ENCODE results near the gene COASY.

Gene COASY

DNA sequence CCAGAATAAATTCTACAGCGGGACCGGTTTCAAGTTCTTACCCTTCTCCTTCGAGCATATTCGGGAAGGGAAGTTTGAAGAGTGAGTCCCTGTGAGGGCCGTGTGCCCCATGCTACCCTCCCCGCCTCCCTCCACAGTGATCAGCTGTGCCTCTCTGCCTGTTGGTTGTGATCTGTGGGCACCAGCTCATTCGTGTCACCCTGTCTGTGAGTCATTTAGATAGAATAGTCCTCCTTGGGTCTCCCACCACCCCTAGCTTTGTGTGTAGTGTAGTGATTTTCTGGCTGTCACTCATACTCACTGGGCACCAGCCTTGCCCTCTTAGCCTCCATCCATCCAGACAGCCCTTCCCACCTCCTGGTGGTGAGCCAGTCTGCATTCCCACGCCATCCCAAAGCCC, 40.9 kb upstream of the COASY start:
- TF ChIP-seq, protein P1, sequence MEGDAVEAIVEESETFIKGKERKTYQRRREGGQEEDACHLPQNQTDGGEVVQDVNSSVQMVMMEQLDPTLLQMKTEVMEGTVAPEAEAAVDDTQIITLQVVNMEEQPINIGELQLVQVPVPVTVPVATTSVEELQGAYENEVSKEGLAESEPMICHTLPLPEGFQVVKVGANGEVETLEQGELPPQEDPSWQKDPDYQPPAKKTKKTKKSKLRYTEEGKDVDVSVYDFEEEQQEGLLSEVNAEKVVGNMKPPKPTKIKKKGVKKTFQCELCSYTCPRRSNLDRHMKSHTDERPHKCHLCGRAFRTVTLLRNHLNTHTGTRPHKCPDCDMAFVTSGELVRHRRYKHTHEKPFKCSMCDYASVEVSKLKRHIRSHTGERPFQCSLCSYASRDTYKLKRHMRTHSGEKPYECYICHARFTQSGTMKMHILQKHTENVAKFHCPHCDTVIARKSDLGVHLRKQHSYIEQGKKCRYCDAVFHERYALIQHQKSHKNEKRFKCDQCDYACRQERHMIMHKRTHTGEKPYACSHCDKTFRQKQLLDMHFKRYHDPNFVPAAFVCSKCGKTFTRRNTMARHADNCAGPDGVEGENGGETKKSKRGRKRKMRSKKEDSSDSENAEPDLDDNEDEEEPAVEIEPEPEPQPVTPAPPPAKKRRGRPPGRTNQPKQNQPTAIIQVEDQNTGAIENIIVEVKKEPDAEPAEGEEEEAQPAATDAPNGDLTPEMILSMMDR (IDR thresholded peaks at IDR 0.05; ENCODE audit: control extremely low read depth, extremely low read depth, low read depth, missing control alignments), result no peak
- CTCF ChIA-PET, result interaction anchor here (0.9 to 4.6 kb wide), 4 partner anchors 14 to 199 kb away, joined by 3 to 29 read pairs (median 3); no protein-coding TSS in a partner anchor
- no peak for DNase-seq (ENCODE audit: extremely low spot score)
- POLR2A ChIA-PET, result interaction anchor here (1.3 kb wide), 1 partner anchor 15 kb away, joined by 4 read pairs; the partner anchor contains the start of gene NAGLU

DNA sequence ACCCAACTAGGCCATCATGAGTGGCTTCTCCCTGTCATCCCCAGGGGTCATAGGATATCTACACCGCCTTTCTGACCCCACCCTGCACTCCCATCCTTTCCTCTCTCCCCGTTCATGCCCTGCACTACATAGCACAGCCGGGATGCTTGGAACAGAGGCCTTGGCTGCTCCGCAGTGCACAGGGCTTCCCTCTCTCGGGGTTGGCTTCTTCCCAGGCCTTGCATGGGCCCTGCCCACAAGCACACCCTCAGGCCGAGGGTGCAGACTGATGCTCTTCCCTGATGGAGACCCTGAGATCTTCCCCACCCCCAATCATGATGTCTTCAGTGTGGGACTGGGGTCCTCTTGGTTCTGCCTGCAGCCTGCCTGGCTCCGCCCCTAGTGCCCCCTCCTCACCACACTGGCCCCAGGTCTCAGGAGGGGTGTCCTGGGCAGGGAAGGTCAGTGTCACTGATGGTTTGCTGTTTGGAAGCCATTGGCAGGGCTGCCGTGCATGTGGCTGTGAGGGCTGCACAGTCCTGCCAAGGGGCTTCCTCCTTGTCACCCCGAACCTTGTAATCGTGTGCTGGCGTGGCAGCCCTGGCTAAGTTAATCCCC, 40.2 kb upstream of the COASY start:
- no peak for DNase-seq (ENCODE audit: extremely low spot score)
- TF ChIP-seq, protein P1 (IDR thresholded peaks at IDR 0.05; ENCODE audit: control extremely low read depth, extremely low read depth, low read depth, missing control alignments), result no peak
- CTCF ChIA-PET, result interaction anchor here (0.9 kb wide), 1 partner anchor 9 kb away, joined by 3 read pairs; no protein-coding TSS in a partner anchor
- POLR2A ChIA-PET, result no interaction called here

DNA sequence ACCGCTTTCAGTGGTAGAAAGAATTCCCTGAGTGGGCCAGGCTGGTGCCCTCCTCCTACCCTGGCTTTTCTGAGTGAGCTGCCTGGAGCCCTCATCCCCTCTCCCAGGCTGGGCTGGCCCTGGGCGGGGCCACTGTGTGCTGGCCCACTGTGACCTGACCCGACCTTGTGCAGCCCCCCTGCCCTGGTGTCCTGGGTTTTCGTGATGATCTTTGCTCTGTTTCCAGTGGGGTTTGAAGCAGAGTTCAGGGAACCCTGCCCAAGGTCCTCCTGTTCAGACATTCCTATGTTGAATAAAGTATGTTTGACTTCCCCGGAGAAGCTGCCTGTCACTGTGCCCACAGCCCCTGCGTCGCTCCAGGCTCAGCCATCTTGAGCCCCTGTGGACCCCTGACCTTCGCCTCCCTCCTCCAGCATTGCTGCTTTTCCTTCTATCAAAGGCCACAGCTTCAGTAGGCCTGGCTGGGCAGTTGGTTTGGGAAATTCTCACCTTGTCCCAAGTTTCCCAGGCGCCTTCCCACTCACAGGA, 39.6 kb upstream of the COASY start:
- CTCF ChIA-PET, result interaction anchor here (0.9 kb wide), 1 partner anchor 9 kb away, joined by 3 read pairs; no protein-coding TSS in a partner anchor
- POLR2A ChIA-PET, result no interaction called here
- TF ChIP-seq, protein P1 (IDR thresholded peaks at IDR 0.05; ENCODE audit: control extremely low read depth, extremely low read depth, low read depth, missing control alignments), result no peak
- DNase-seq (ENCODE audit: extremely low spot score), result no peak

DNA sequence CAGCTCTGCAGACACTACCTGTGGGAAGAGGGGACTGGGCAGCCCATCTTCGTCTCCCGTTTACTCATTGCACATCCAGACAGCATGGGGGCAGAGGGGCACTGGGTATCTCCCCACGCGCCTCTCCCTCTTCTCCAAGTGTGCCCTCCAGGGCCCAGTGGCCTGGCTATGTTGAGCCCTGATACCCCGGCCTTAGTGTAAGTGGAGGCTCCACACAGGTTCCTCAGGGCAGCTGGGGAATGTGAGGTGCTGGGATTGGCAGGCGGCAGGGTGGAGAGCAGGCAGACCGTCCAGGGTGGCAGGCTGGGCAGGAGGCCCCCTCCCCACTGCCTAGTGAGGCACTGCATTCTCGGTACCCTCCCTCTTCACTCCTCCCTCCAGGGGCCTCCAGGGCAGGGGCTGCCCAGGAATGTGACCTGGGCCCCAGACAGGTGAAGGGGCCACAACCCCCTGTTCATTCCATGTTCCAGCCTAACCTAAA, 39.1 kb upstream of the COASY start:
- POLR2A ChIA-PET, result no interaction called here
- TF ChIP-seq, protein P1 (IDR thresholded peaks at IDR 0.05; ENCODE audit: control extremely low read depth, extremely low read depth, low read depth, missing control alignments), result no peak
- no peak for DNase-seq (ENCODE audit: extremely low spot score)
- CTCF ChIA-PET, result interaction anchor here (0.9 kb wide), 1 partner anchor 10 kb away, joined by 3 read pairs; no protein-coding TSS in a partner anchor

DNA sequence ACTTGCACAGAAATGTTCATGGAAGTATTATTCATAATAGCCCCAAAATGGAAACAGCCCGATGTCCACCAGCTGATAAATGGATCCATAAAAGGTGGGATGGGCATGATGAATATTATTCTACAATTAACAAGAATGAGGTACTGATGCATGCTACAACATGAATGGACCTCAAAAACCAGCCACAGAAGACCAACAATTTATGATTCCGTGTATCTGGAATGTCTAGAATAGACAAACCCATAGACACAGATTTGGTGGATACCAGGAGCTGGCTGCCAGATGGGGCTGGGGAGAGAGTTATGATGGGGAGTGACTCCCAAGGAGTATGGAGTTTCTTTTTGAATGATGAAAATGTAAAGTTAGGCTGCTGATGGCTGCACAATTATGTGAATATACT, 36.7 kb upstream of the COASY start:
- ChIA-PET POLR2A (no interaction called here), CTCF (interaction anchor here (1.5 to 1.8 kb wide), 2 partner anchors 122 to 214 kb away, joined by 3 to 4 read pairs; no protein-coding TSS in a partner anchor)
- no peak for DNase-seq (ENCODE audit: extremely low spot score)
- TF ChIP-seq, protein P1 (IDR thresholded peaks at IDR 0.05; ENCODE audit: control extremely low read depth, extremely low read depth, low read depth, missing control alignments), result no peak

DNA sequence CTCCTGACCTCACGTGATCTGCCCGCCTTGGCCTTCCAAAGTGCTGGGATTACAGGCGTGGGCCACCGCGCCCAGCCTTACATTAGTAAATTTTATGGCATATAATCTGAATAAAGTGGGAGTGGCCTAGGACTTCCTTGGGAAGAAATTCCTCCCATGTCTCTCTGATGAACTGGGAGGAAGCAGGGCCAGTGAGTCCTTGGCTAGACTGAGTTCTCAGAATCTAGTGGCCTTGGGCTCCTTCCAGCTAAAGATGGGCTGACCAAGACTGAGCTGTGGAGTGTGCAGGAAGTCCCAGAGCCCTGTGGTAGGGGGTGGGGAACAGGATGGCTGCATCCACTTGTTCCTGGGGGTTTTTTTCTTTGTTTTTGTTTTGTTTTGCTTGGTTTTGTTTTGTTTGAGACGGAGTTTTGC, 35.9 kb upstream of the COASY start:
- ChIA-PET CTCF (interaction anchor here (0.6 to 2.2 kb wide), 9 partner anchors 8 to 202 kb away, joined by 3 to 14 read pairs (median 7); partner anchors contain the start of gene CAVIN1), POLR2A (no interaction called here)
- TF ChIP-seq, protein P1 (IDR thresholded peaks at IDR 0.05; ENCODE audit: control extremely low read depth, extremely low read depth, low read depth, missing control alignments), result no peak
- no peak for DNase-seq (ENCODE audit: extremely low spot score)
